GM19463 (cell line): Measurements from ENCODE around the gene MRPL1.
A peak's percentile ranks its signal among the peaks of the same experiment; 100 is the strongest.

Experiments
- ATAC-seq: cut with Tn5 transposase; IDR thresholded peaks from one replicate; pipeline ENCODE4 v1.9.1; 2021; ENCODE audit warnings: mild to moderate bottlenecking, moderate library complexity; ENCODE audit not compliant: unreplicated experiment

MRPL1 gene

GRCh38 chr4:77862478-77863216 lies at the start of gene MRPL1:
TSS of gene MRPL1 (plus strand) at chr4:77862830. CDS start at chr4:77862849, 19 bp downstream.
- ATAC-seq: peak; percentile 79

DNA sequence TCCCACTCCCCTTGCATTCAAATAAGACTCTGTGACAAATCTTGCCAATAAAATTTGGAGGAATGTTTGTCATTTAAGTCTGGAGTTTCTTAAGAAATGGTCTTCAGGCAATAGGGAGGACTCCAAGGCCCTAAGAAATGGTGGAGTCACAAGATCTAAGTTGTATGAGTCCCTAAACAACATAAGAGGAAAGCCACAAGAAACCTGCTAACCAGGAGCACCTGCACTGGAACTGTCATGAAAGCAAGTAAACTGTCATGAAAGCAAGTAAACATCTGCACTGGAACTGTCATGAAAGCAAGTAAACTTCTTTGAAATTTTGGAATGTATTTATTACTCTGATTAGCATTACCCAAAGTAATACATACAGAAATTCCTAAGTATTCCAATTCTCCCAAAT lies 47.0 kb upstream of the MRPL1 start:
- no peak for ATAC-seq

DNA sequence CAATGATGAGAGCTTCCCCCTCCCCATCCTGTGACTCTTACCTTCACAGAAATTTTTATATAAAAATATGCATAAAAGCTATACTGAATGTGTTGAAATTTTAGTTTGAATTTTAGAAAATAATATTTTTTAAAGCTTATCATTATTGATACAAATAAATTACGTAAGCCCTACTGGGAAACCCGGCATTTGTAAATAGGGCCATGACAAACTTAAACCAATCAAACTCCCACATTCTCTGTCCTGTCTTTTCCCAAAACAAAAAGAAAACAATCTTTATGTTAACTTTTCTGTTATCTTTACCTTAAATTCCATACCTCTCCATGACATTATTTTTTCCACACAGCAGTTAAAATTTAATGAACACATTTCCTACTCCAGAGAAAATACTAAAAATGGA lies 46.1 kb upstream of the MRPL1 start:
- ATAC-seq: no peak

DNA sequence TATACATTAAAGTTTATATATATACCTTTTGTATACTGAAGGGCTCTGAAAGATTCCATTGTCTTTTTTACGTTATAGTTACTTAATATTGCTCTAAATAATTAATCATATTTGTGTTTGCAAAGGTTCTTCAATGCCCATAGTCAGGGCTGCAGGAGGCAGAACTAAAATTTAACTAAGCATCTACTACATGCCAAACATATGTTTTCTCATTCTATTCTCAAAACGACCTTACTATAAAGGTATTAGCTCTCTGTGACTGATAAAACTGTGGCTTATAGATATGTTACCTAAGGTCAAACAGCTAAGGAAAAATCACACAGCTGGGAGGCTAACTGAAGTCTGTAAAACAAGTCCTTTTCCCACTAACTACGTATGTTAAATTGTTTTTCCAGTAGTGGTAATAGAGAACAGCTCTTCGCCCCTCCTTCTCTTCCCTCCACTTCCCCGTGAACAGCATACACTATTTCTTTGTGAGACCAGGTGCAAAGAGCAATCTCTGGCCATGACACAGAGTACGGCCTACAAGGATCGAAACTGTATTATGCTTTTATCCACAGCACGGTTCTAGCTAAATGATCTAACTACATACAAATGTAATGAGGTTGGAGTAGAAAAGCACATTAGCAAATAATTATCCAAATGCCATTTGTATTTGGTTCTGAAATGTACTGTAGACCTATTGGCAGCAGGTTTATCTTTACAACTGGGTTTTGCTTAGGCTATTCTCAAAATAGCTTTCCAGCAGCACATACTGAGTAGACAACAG lies 45.1 kb upstream of the MRPL1 start:
- no peak for ATAC-seq

- peak; percentile 14 for ATAC-seq
Measured at GRCh38 chr4:77818073-77818601, 44.5 kb upstream of the MRPL1 start.

DNA sequence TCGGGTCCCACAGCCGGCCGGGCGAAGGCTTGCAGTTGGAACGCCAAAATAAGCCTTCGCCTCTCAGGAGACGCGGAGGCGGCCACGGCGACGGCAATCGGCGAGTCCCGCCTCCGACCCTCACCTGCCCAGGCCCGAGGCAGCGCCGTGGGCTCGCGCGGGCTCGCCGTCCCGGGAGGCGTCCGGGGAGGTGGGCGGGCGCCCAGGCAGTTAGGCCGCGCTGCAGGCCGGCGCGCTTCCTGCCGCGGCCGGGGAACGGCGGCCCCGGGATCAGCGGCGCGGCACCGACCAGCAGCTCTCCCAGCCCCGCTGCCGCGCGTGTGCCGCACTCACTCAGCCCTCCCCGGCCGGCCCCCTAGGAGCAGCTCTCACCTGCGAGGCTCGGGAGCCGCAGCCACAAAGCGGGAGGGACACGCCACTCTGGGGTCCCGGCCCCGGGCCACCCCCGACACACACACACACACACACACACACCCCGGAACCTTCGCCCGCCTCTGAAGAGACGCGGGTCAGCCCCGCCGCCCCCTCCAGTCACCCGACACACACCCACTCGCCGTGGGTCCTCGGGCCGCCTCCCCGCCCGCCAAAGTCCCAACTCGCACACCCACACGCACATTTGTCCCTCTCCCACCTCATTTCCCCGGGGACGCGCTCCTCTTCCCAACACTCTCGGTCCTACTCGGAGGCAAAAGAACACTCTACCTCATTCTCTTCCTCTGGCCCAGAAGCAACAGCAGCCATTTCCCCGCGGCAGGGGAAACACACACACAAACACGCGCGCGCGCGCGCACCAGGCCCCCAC lies 43.8 kb upstream of the MRPL1 start, which contains the start of gene CNOT6L:
Gene CNOT6L, minus strand, starts transcription at position 767 of the 802 bp plus-strand sequence. Its CDS starts 60 bp downstream, at position 707.
- peak; percentile 27 for ATAC-seq

DNA sequence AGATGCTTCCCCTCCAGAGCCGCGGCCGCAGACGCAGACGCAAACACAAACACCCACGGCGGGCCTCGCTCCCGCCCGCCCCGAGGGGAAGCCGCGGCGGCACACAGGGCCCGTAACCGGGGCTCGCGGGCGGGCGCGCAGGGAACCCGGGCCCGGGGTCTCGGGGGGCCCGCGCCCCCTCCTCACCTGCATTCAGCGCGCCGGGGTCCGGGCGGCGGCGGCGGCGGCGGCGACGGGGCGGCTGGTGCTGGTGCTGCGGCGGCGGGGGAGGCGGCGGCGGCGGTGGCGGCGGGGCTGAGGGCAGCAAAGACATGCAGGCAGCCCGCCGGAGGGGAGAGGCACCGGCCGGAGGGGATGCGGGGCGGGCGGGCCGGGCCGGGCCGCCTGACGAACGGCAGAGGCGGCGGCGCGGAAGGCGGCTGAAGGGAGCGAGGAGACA lies 43.2 kb upstream of the MRPL1 start:
- peak; percentile 13 for ATAC-seq

DNA sequence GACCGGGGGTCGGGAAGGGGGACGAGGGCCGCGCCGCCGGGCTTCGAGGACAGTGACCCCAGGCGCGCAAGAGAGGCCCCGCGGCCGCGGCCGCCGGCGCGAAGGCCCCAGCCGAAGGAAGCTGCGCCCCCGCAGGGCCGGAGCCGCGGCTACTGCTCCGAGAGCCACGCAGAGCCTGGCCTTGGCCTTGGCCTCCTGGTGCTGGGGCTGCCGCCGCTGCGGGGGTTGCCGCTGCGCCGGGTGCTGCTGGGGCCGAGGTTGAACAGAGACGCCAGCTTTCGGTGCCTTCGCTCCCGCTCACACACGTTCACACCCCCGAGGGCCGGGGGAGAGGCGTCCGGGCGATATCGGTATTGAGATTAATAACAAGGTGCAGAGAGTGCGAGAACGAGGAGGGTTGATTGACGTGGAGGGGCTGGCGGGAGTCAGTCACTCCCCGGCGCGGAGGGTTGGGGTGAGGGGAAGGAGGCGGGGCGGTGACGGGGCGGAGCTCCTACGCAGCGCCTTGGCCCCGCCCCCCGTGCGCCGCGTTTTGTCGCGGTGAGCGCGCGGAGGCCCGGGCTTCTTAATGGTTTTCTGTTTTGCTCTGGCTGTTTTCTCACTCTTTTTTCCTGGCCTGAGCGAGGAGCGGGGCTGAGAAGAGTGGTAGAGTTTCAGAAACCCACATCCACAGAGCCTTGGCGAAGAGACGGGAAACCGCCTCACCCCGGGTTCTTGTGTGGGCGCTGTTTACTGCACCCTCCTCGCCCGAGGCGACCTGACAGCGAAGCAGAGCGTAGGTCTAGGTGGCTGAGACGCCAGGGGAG lies 42.6 kb upstream of the MRPL1 start:
- peak; percentile 78 for ATAC-seq

- no peak for ATAC-seq
Measured at GRCh38 chr4:77820649-77821561, 41.7 kb upstream of the MRPL1 start.

DNA sequence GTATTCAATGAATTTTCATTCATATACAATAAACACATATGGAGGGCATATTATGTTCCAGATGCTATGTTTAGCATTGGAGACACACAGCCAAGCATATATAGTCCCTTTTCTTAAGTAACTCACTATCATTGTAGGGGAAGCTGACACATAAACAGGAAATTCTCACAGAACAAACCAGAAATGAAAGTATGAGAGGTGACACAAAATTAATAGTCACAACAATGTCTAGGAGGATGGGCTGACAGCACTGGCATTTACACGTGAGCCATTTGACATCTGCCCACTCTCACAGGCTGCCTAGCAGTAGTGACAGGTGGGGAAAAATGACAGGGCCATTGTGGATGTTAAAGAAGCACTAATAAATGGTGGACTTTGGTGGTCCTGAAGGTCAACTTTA lies 40.9 kb upstream of the MRPL1 start:
- no peak for ATAC-seq

- ATAC-seq: no peak
Measured at GRCh38 chr4:77826275-77826674, 36.4 kb upstream of the MRPL1 start.

- peak; percentile 60 for ATAC-seq
Measured at GRCh38 chr4:77827343-77827742, 35.3 kb upstream of the MRPL1 start.

- ATAC-seq: no peak
Measured at GRCh38 chr4:77833126-77833724, 29.4 kb upstream of the MRPL1 start.

GRCh38 chr4:77834403-77834802 lies 28.2 kb upstream of the MRPL1 start:
- ATAC-seq: no peak

- ATAC-seq: no peak
Measured at GRCh38 chr4:77843628-77844027, 19.0 kb upstream of the MRPL1 start.

GRCh38 chr4:77844363-77844762 lies 18.3 kb upstream of the MRPL1 start:
- ATAC-seq: no peak

DNA sequence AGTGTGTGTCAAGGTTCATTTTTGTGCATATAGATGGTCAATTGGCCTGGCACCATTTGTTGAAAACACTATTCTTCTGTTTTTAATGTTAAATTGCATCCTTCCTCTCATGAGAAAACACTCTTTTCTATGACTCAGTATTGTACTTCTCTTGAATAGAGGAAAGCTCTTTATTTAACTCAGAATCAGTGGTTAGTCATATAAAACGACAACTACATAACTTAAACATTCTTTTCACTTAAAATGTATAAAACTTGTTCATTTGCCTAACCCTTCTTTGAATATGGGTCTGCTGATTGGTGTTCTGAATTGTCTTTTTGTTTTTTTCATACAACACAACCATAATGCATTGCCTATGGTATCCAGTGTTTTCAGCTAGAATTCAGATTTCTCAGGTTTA lies 17.2 kb upstream of the MRPL1 start:
- no peak for ATAC-seq

DNA sequence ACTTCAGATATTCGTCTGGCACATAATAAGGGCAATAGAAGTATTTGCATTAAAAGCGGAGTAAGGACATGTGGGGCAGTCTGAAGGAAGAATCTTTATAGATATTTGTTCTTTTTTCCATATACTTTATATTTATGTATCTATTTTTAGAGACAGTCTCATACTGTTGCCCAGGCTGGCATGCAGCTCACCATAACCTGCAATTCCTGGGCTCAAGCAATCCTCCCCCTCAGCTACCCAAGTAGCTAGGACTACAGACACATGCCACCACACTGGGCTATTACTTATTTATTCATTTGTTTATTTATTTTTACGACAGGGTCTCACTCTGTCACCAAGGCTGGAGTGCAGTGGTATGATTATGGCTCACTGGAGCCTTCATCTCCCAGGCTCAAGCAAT lies 16.7 kb upstream of the MRPL1 start:
- ATAC-seq: no peak

DNA sequence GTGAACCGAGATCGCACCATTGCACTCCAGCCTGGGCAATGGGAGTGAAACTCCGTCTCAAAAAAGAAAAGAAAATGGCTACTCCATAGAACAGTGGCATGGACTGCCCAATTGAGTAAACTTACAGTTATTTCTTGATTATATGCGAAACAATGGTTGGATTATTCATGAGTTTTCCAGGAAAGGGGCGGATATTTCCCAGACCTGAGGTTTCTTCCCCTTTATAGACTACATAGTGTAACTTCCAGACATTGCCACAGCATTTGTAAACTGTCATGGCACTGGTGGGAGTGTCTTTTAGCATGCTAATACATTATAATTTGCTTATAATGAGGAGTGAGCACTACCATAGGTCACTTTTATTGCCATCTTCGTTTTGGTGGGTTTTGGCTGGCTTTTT lies 14.1 kb upstream of the MRPL1 start:
- no peak for ATAC-seq
